Activated naive CD4-positive, alpha-beta T cell treated with anti-CD3 and anti-CD28 coated beads, Interleukin-2, amount 50 U/mL, for 24 hours (primary cell): ENCODE data around the gene YTHDF1.
"Not testable (repeated sequence)": the region's sequence is repeated elsewhere in the genome, so short reads cannot be mapped to it uniquely, and the experiment has no call there.

ENCODE experiments used
- H3K27ac Mint-ChIP-seq: one replicate; pipeline ENCODE4 v1.8.0; 2021; ENCODE audit warnings: mild to moderate bottlenecking, mixed read lengths
- H3K27me3 Mint-ChIP-seq: one replicate; pipeline ENCODE4 v1.8.0; 2021; ENCODE audit warnings: mixed read lengths
- H3K36me3 Mint-ChIP-seq: one replicate; pipeline ENCODE4 v1.8.0; 2021; ENCODE audit warnings: mixed read lengths
- H3K4me1 Mint-ChIP-seq: one replicate; pipeline ENCODE4 v1.8.0; 2021; ENCODE audit warnings: mixed read lengths
- H3K4me3 Mint-ChIP-seq: one replicate; pipeline ENCODE4 v1.8.0; 2021; ENCODE audit warnings: mild to moderate bottlenecking, mixed read lengths
- H3K9me3 Mint-ChIP-seq: one replicate; pipeline ENCODE4 v1.8.0; 2021; ENCODE audit warnings: mixed read lengths

The YTHDF1 gene

GRCh38 chr20:63253438-63254231 is 37.7 kb upstream of the YTHDF1 start:
- Mint-ChIP-seq H3K4me1 (peaks cover 7% of the 10 kb centered on the region), H3K27ac (no peak overlapping the region), H3K9me3 (no peaks in the 10 kb centered on the region), H3K36me3 (no peaks in the 10 kb centered on the region), H3K27me3 (peaks cover 23% of the 10 kb centered on the region), H3K4me3 (no peak overlapping the region)

- H3K27me3 Mint-ChIP-seq, result peaks cover 28% of the 10 kb centered on the region
- H3K36me3 Mint-ChIP-seq, result no peaks in the 10 kb centered on the region
Observed at GRCh38 chr20:63253065-63253437, 37.1 kb upstream of the YTHDF1 start.

GRCh38 chr20:63252284-63252711 is 36.4 kb upstream of the YTHDF1 start:
- no peaks in the 10 kb centered on the region for H3K9me3 Mint-ChIP-seq
- H3K27me3 Mint-ChIP-seq, result peaks cover 26% of the 10 kb centered on the region
- H3K4me1 Mint-ChIP-seq, result peaks cover 7% of the 10 kb centered on the region
- H3K27ac Mint-ChIP-seq, result no peak overlapping the region
- no peaks in the 10 kb centered on the region for H3K36me3 Mint-ChIP-seq
- no peak overlapping the region for H3K4me3 Mint-ChIP-seq

More at GRCh38 chr20:63253065-63253437, 37.1 kb upstream of the YTHDF1 start:
- peaks cover 7% of the 10 kb centered on the region for H3K4me1 Mint-ChIP-seq
- H3K27ac Mint-ChIP-seq, result no peak overlapping the region
- no peaks in the 10 kb centered on the region for H3K9me3 Mint-ChIP-seq
- peak overlapping the region; percentile 60 for H3K4me3 Mint-ChIP-seq

GRCh38 chr20:63251350-63251749 is 35.4 kb upstream of the YTHDF1 start:
- not testable (repeated sequence) for H3K27ac Mint-ChIP-seq, H3K4me1 Mint-ChIP-seq, H3K9me3 Mint-ChIP-seq, H3K4me3 Mint-ChIP-seq, H3K36me3 Mint-ChIP-seq
- H3K27me3 Mint-ChIP-seq, result peaks cover 24% of the 10 kb centered on the region

- H3K27ac Mint-ChIP-seq, result no peak overlapping the region
- no peak overlapping the region for H3K4me3 Mint-ChIP-seq
- peaks cover 7% of the 10 kb centered on the region for H3K4me1 Mint-ChIP-seq
- no peaks in the 10 kb centered on the region for H3K9me3 Mint-ChIP-seq
- peaks cover 17% of the 10 kb centered on the region for H3K27me3 Mint-ChIP-seq
- no peaks in the 10 kb centered on the region for H3K36me3 Mint-ChIP-seq
Observed at GRCh38 chr20:63249891-63250290, 34.0 kb upstream of the YTHDF1 start.

- Mint-ChIP-seq H3K9me3 (no peaks in the 10 kb centered on the region), H3K4me1 (peaks cover 7% of the 10 kb centered on the region), H3K27me3 (peaks cover 15% of the 10 kb centered on the region), H3K36me3 (no peaks in the 10 kb centered on the region), H3K4me3 (no peak overlapping the region), H3K27ac (no peak overlapping the region)
Observed at GRCh38 chr20:63248835-63249591, 33.1 kb upstream of the YTHDF1 start.

GRCh38 chr20:63247671-63248228 is 31.8 kb upstream of the YTHDF1 start:
- peaks cover 2% of the 10 kb centered on the region for H3K4me1 Mint-ChIP-seq
- no peak overlapping the region for H3K4me3 Mint-ChIP-seq
- no peaks in the 10 kb centered on the region for H3K9me3 Mint-ChIP-seq
- no peaks in the 10 kb centered on the region for H3K36me3 Mint-ChIP-seq
- H3K27me3 Mint-ChIP-seq, result peaks cover 12% of the 10 kb centered on the region
- H3K27ac Mint-ChIP-seq, result no peak overlapping the region

- no peak overlapping the region for H3K27ac Mint-ChIP-seq
- peaks cover 10% of the 10 kb centered on the region for H3K27me3 Mint-ChIP-seq
- H3K4me3 Mint-ChIP-seq, result no peak overlapping the region
- H3K36me3 Mint-ChIP-seq, result no peaks in the 10 kb centered on the region
- no peaks in the 10 kb centered on the region for H3K9me3 Mint-ChIP-seq
- no peaks in the 10 kb centered on the region for H3K4me1 Mint-ChIP-seq
Observed at GRCh38 chr20:63246490-63247288, 30.8 kb upstream of the YTHDF1 start.

GRCh38 chr20:63244468-63244867 is 28.5 kb upstream of the YTHDF1 start:
- Mint-ChIP-seq H3K4me3 (no peak overlapping the region), H3K36me3 (no peaks in the 10 kb centered on the region), H3K27me3 (peaks cover 9% of the 10 kb centered on the region), H3K4me1 (no peaks in the 10 kb centered on the region), H3K27ac (no peak overlapping the region), H3K9me3 (no peaks in the 10 kb centered on the region)

GRCh38 chr20:63243604-63244247 is 27.8 kb upstream of the YTHDF1 start:
- Mint-ChIP-seq H3K36me3 (no peaks in the 10 kb centered on the region), H3K27ac (no peak overlapping the region), H3K9me3 (no peaks in the 10 kb centered on the region), H3K27me3 (peaks cover 7% of the 10 kb centered on the region), H3K4me1 (no peaks in the 10 kb centered on the region), H3K4me3 (no peak overlapping the region)

GRCh38 chr20:63242736-63243135 is 26.8 kb upstream of the YTHDF1 start:
- Mint-ChIP-seq H3K36me3 (no peaks in the 10 kb centered on the region), H3K9me3 (no peaks in the 10 kb centered on the region), H3K4me1 (no peaks in the 10 kb centered on the region), H3K27me3 (no peaks in the 10 kb centered on the region), H3K27ac (no peak overlapping the region), H3K4me3 (no peak overlapping the region)

- Mint-ChIP-seq H3K4me3 (no peak overlapping the region), H3K27me3 (no peaks in the 10 kb centered on the region), H3K36me3 (no peaks in the 10 kb centered on the region), H3K4me1 (no peaks in the 10 kb centered on the region), H3K9me3 (no peaks in the 10 kb centered on the region), H3K27ac (no peak overlapping the region)
Observed at GRCh38 chr20:63241272-63241671, 25.3 kb upstream of the YTHDF1 start.

- H3K4me3 Mint-ChIP-seq, result no peak overlapping the region
- H3K27ac Mint-ChIP-seq, result no peak overlapping the region
- peaks cover under 1% of the 10 kb centered on the region for H3K4me1 Mint-ChIP-seq
- no peaks in the 10 kb centered on the region for H3K9me3 Mint-ChIP-seq
- no peaks in the 10 kb centered on the region for H3K36me3 Mint-ChIP-seq
- no peaks in the 10 kb centered on the region for H3K27me3 Mint-ChIP-seq
Observed at GRCh38 chr20:63240004-63240403, 24.1 kb upstream of the YTHDF1 start.

- H3K9me3 Mint-ChIP-seq, result no peaks in the 10 kb centered on the region
- no peaks in the 10 kb centered on the region for H3K27me3 Mint-ChIP-seq
- H3K27ac Mint-ChIP-seq, result no peak overlapping the region
- H3K4me1 Mint-ChIP-seq, result peaks cover 4% of the 10 kb centered on the region
- no peak overlapping the region for H3K4me3 Mint-ChIP-seq
- H3K36me3 Mint-ChIP-seq, result no peaks in the 10 kb centered on the region
Observed at GRCh38 chr20:63239431-63239830, 23.5 kb upstream of the YTHDF1 start.

GRCh38 chr20:63238514-63239125 is 22.7 kb upstream of the YTHDF1 start:
- Mint-ChIP-seq H3K9me3 (no peaks in the 10 kb centered on the region), H3K4me3 (no peak overlapping the region), H3K4me1 (peaks cover 4% of the 10 kb centered on the region), H3K36me3 (no peaks in the 10 kb centered on the region), H3K27ac (no peak overlapping the region), H3K27me3 (no peaks in the 10 kb centered on the region)
